ENCODE measurements around the gene KIAA0825. TPM values are rescaled to one million over a fixed set of nuclear protein-coding genes. Genes with fewer than 3 reads are reported as not detected.

The KIAA0825 gene
- polyA plus RNA-seq, 1 of the 3 experiments (the other 2 are of a cell fraction), result 0.61 TPM

DNA sequence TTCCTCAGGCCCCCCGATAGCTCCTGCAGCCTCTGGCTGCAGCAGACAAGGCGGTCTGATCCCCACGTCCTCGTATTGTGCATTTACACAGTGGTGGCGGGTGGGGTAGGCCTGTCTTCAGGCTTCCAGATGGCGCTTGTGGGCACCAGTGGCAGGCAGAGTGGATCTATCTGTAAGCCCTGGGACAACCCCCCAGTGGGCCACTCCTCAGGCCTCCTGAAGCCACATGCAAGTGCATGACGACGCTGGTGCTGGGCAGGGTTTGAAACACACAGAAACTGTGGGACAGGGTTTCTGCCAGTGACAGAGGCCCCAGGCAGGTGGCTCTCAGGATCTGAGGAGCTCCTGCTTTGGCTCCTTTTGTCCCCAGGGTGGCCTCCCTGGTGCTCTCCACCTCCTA lies 42.1 kb upstream of the KIAA0825 start:
- peaks cover 23% of the 10 kb centered on the region; the same call in 1 of the 2 replicates for H3K79me2 ChIP-seq (ENCODE audit: insufficient read depth)
- no peaks in the 10 kb centered on the region for H3K9me2 ChIP-seq
- TF ChIP-seq RXRA (IDR thresholded peaks at IDR 0.05; ENCODE audit: borderline replicate concordance, low read depth) (no peak), YY1 (IDR thresholded peaks at IDR 0.05; ENCODE audit: low read depth) (no peak), GATA2 (CRISPR knock-in tag; IDR thresholded peaks at IDR 0.05) (no peak)
- 100% methylated on average over 2 of the region's 8 CpGs for WGBS (ENCODE audit: low lambda C conversion rate)
- H3K9me3 ChIP-seq, result peaks cover 9% of the 10 kb centered on the region
- H4K20me1 ChIP-seq (ENCODE audit: insufficient read depth), result no peaks in the 10 kb centered on the region
- no peaks in the 10 kb centered on the region for H3K4me1 ChIP-seq (ENCODE audit: control insufficient read depth in 1 of 2, insufficient read depth in 2 of 2, low read depth in 1 of 2, low read length in 1 of 2)
- DNase-seq, result no peak
- POLR2A ChIA-PET, result no interaction called here
- peaks cover 32 to 53% of the 10 kb centered on the region in 2 experiments for H3K36me3 ChIP-seq (replicated peaks in 1 of 2; ENCODE audit: control insufficient read depth in 1 of 2, insufficient read depth in 2 of 2, low read length in 1 of 2)
- H2AFZ ChIP-seq (ENCODE audit: low read depth), result no peak overlapping the region
- CTCF ChIA-PET, result no interaction called here
- H3K4me3 ChIP-seq (ENCODE audit: low read depth in 2 of 2, low read length in 1 of 2), result no peak overlapping the region
- H3K27ac ChIP-seq (ENCODE audit: low read depth in 2 of 2, low read length in 1 of 2), result no peak overlapping the region
- no peak overlapping the region for H3K9ac ChIP-seq
- H3K27me3 ChIP-seq (ENCODE audit: insufficient read depth), result no peaks in the 10 kb centered on the region
- H3K4me2 ChIP-seq, result no peak overlapping the region
- H3F3A ChIP-seq (replicated peaks; ENCODE audit: insufficient read depth), result no peaks in the 10 kb centered on the region

DNA sequence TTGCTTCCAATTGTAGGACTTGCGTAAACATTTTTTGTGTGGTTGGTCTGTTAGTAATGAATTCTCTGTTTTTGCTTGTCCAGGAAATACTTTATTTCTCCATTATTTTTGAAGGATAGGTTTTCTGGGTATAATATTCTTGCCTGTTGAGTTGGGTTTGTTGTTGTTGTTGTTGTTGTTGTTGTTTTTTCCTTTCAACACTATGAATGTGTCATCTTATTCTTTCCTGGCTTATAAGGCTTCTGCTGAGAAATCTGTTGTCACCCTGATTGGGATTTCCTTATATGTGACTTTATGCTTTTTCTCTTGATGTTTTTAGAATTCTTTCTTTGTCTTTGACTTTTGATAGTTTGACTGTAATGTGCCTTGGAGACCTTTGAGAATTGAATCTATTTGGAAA lies 39.9 kb upstream of the KIAA0825 start:
- H3K9me3 ChIP-seq, result peaks cover 9% of the 10 kb centered on the region
- H3K4me2 ChIP-seq, result no peak overlapping the region
- H3K4me3 ChIP-seq (ENCODE audit: low read depth in 2 of 2, low read length in 1 of 2), result no peak overlapping the region
- ChIA-PET POLR2A (no interaction called here), CTCF (interaction anchor here (1.5 kb wide), 1 partner anchor 9 kb away, joined by 4 read pairs; no protein-coding TSS in a partner anchor)
- H3K79me2 ChIP-seq (ENCODE audit: insufficient read depth), result peaks cover 23% of the 10 kb centered on the region; the same call in 1 of the 2 replicates
- H2AFZ ChIP-seq (ENCODE audit: low read depth), result no peak overlapping the region
- H3K36me3 ChIP-seq (replicated peaks in 1 of 2; ENCODE audit: control insufficient read depth in 1 of 2, insufficient read depth in 2 of 2, low read length in 1 of 2), result peaks cover 27 to 60% of the 10 kb centered on the region in 2 experiments
- H3F3A ChIP-seq (replicated peaks; ENCODE audit: insufficient read depth), result no peaks in the 10 kb centered on the region
- H4K20me1 ChIP-seq (ENCODE audit: insufficient read depth), result no peaks in the 10 kb centered on the region
- DNase-seq, result no peak
- H3K9ac ChIP-seq, result no peak overlapping the region
- H3K4me1 ChIP-seq (ENCODE audit: control insufficient read depth in 1 of 2, insufficient read depth in 2 of 2, low read depth in 1 of 2, low read length in 1 of 2), result no peaks in the 10 kb centered on the region
- no peaks in the 10 kb centered on the region for H3K27me3 ChIP-seq (ENCODE audit: insufficient read depth)
- H3K27ac ChIP-seq (ENCODE audit: low read depth in 2 of 2, low read length in 1 of 2), result no peak overlapping the region
- WGBS (ENCODE audit: low lambda C conversion rate), result 94% methylated on average over 1 of the region's 1 CpG
- H3K9me2 ChIP-seq, result no peaks in the 10 kb centered on the region
- TF ChIP-seq EZH2phosphoT487 (IDR thresholded peaks at IDR 0.05; ENCODE audit: borderline replicate concordance, low read depth), result no peak
- TF ChIP-seq JUND (IDR thresholded peaks at IDR 0.05), result no peak
- TF ChIP-seq, protein P1, sequence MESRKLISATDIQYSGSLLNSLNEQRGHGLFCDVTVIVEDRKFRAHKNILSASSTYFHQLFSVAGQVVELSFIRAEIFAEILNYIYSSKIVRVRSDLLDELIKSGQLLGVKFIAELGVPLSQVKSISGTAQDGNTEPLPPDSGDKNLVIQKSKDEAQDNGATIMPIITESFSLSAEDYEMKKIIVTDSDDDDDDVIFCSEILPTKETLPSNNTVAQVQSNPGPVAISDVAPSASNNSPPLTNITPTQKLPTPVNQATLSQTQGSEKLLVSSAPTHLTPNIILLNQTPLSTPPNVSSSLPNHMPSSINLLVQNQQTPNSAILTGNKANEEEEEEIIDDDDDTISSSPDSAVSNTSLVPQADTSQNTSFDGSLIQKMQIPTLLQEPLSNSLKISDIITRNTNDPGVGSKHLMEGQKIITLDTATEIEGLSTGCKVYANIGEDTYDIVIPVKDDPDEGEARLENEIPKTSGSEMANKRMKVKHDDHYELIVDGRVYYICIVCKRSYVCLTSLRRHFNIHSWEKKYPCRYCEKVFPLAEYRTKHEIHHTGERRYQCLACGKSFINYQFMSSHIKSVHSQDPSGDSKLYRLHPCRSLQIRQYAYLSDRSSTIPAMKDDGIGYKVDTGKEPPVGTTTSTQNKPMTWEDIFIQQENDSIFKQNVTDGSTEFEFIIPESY (IDR thresholded peaks at IDR 0.05; ENCODE audit: borderline replicate concordance, low read depth), result no peak
- TF ChIP-seq MEF2A (IDR thresholded peaks at IDR 0.05; ENCODE audit: borderline replicate concordance, low read depth), result no peak

DNA sequence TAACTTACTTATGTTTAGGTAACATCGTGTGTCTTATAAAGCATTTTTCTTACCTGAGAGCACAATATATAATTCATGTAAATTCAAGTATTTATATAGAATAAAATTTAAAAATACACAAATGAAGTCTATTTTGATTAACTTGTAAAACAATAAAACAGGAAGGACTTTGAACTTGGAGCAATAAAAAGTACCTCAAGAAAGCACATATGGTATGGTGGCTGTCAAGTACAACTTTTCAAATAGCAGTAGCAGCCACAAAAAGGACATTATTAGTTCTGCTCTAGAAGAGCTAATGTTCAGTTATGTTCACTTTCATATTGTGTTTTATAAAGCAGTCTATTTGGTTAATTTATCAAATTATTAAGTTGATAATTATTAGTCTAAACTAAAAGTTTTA lies 31.5 kb upstream of the KIAA0825 start:
- POLR2A ChIA-PET, result no interaction called here
- Histone ChIP-seq H3K4me1 (ENCODE audit: control insufficient read depth in 1 of 2, insufficient read depth in 2 of 2, low read depth in 1 of 2, low read length in 1 of 2) (no peaks in the 10 kb centered on the region), H3K36me3 (replicated peaks in 1 of 2; ENCODE audit: control insufficient read depth in 1 of 2, insufficient read depth in 2 of 2, low read length in 1 of 2) (peaks cover 27 to 28% of the 10 kb centered on the region in 2 experiments), H3K9me2 (no peaks in the 10 kb centered on the region), H3K4me3 (ENCODE audit: low read depth in 2 of 2, low read length in 1 of 2) (no peak overlapping the region), H3K4me2 (no peak overlapping the region), H4K20me1 (ENCODE audit: insufficient read depth) (no peaks in the 10 kb centered on the region), H3K9ac (no peak overlapping the region), H3F3A (replicated peaks; ENCODE audit: insufficient read depth) (no peaks in the 10 kb centered on the region), H3K9me3 (no peaks in the 10 kb centered on the region), H3K27me3 (ENCODE audit: insufficient read depth) (no peaks in the 10 kb centered on the region), H2AFZ (ENCODE audit: low read depth) (no peak overlapping the region), H3K79me2 (ENCODE audit: insufficient read depth) (no peaks in the 10 kb centered on the region), H3K27ac (ENCODE audit: low read depth in 2 of 2, low read length in 1 of 2) (no peak overlapping the region)
- CTCF ChIA-PET, result no interaction called here
- DNase-seq, result no peak
- WGBS (ENCODE audit: low lambda C conversion rate), result 89% methylated on average over 1 of the region's 1 CpG
- TF ChIP-seq, protein P2, sequence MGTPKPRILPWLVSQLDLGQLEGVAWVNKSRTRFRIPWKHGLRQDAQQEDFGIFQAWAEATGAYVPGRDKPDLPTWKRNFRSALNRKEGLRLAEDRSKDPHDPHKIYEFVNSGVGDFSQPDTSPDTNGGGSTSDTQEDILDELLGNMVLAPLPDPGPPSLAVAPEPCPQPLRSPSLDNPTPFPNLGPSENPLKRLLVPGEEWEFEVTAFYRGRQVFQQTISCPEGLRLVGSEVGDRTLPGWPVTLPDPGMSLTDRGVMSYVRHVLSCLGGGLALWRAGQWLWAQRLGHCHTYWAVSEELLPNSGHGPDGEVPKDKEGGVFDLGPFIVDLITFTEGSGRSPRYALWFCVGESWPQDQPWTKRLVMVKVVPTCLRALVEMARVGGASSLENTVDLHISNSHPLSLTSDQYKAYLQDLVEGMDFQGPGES (IDR thresholded peaks at IDR 0.05; ENCODE audit: low read depth, low read length), result no peak
- no peak for TF ChIP-seq YY1 (IDR thresholded peaks at IDR 0.05; ENCODE audit: low read depth)
- TF ChIP-seq ELF1 (IDR thresholded peaks at IDR 0.05), result no peak
- no peak for TF ChIP-seq RCOR1 (IDR thresholded peaks at IDR 0.05; ENCODE audit: low read length)
- TF ChIP-seq, protein P3, sequence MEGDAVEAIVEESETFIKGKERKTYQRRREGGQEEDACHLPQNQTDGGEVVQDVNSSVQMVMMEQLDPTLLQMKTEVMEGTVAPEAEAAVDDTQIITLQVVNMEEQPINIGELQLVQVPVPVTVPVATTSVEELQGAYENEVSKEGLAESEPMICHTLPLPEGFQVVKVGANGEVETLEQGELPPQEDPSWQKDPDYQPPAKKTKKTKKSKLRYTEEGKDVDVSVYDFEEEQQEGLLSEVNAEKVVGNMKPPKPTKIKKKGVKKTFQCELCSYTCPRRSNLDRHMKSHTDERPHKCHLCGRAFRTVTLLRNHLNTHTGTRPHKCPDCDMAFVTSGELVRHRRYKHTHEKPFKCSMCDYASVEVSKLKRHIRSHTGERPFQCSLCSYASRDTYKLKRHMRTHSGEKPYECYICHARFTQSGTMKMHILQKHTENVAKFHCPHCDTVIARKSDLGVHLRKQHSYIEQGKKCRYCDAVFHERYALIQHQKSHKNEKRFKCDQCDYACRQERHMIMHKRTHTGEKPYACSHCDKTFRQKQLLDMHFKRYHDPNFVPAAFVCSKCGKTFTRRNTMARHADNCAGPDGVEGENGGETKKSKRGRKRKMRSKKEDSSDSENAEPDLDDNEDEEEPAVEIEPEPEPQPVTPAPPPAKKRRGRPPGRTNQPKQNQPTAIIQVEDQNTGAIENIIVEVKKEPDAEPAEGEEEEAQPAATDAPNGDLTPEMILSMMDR (IDR thresholded peaks at IDR 0.05), result no peak
- no peak for TF ChIP-seq RXRA (IDR thresholded peaks at IDR 0.05; ENCODE audit: borderline replicate concordance, low read depth)
- TF ChIP-seq, protein P4, sequence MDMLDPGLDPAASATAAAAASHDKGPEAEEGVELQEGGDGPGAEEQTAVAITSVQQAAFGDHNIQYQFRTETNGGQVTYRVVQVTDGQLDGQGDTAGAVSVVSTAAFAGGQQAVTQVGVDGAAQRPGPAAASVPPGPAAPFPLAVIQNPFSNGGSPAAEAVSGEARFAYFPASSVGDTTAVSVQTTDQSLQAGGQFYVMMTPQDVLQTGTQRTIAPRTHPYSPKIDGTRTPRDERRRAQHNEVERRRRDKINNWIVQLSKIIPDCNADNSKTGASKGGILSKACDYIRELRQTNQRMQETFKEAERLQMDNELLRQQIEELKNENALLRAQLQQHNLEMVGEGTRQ (IDR thresholded peaks at IDR 0.05; ENCODE audit: borderline replicate concordance, low read depth, low read length), result no peak
- TF ChIP-seq, protein P5, sequence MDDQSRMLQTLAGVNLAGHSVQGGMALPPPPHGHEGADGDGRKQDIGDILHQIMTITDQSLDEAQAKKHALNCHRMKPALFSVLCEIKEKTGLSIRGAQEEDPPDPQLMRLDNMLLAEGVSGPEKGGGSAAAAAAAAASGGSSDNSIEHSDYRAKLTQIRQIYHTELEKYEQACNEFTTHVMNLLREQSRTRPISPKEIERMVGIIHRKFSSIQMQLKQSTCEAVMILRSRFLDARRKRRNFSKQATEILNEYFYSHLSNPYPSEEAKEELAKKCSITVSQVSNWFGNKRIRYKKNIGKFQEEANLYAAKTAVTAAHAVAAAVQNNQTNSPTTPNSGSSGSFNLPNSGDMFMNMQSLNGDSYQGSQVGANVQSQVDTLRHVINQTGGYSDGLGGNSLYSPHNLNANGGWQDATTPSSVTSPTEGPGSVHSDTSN (IDR thresholded peaks at IDR 0.05), result no peak
- no peak for TF ChIP-seq FOSL2 (IDR thresholded peaks at IDR 0.05; ENCODE audit: borderline replicate concordance, low read depth)
- TF ChIP-seq TAF1 (IDR thresholded peaks at IDR 0.05; ENCODE audit: borderline replicate concordance, low read depth, low read length), result no peak
- no peak for TF ChIP-seq EZH2phosphoT487 (IDR thresholded peaks at IDR 0.05; ENCODE audit: borderline replicate concordance, low read depth)
